ENCODE data around the gene CNTN1.

Gene CNTN1

GRCh38 chr12:40921563-40922163, 229.4 kb downstream of the CNTN1 start:
- peak; percentile 6 for DNase-seq (ENCODE audit: low read depth)
- in situ Hi-C loops (cut with HindIII; ENCODE audit: low sequenced_read_pairs), result loop anchor here (25.0 kb wide), 1 partner anchor 309 kb away; no protein-coding TSS in a partner anchor
- no peak overlapping the region for H3K4me3 ChIP-seq (ENCODE audit: low read depth, low read length)
- peak; percentile 21 for TF ChIP-seq CTCF (IDR thresholded peaks at IDR 0.05; ENCODE audit: low read depth, low read length, missing control alignments)

GRCh38 chr12:40937891-40938290, 245.7 kb downstream of the CNTN1 start:
- no peak overlapping the region for H3K4me3 ChIP-seq (ENCODE audit: low read depth, low read length)
- in situ Hi-C loops (cut with HindIII; ENCODE audit: low sequenced_read_pairs), result no loop called here
- TF ChIP-seq CTCF (IDR thresholded peaks at IDR 0.05; ENCODE audit: low read depth, low read length, missing control alignments), result no peak
- no peak for DNase-seq (ENCODE audit: low read depth)

GRCh38 chr12:40942326-40942725, 250.1 kb downstream of the CNTN1 start:
- in situ Hi-C loops (cut with HindIII; ENCODE audit: low sequenced_read_pairs), result no loop called here
- TF ChIP-seq CTCF (IDR thresholded peaks at IDR 0.05; ENCODE audit: low read depth, low read length, missing control alignments), result no peak
- H3K4me3 ChIP-seq (ENCODE audit: low read depth, low read length), result no peak overlapping the region
- DNase-seq (ENCODE audit: low read depth), result no peak

- no peak for TF ChIP-seq CTCF (IDR thresholded peaks at IDR 0.05; ENCODE audit: low read depth, low read length, missing control alignments)
- no peak for DNase-seq (ENCODE audit: low read depth)
- in situ Hi-C loops (cut with HindIII; ENCODE audit: low sequenced_read_pairs), result no loop called here
- H3K4me3 ChIP-seq (ENCODE audit: low read depth, low read length), result no peak overlapping the region
These were observed 253.5 kb downstream of the CNTN1 start for GRCh38 chr12:40945772-40946171.

- no peak overlapping the region for H3K4me3 ChIP-seq (ENCODE audit: low read depth, low read length)
- peak; percentile 33 for TF ChIP-seq CTCF (IDR thresholded peaks at IDR 0.05; ENCODE audit: low read depth, low read length, missing control alignments)
- in situ Hi-C loops (cut with HindIII; ENCODE audit: low sequenced_read_pairs), result no loop called here
- no peak for DNase-seq (ENCODE audit: low read depth)
These were observed 254.5 kb downstream of the CNTN1 start for GRCh38 chr12:40946612-40947194.

GRCh38 chr12:40947797-40948196, 255.6 kb downstream of the CNTN1 start:
- no peak for DNase-seq (ENCODE audit: low read depth)
- no peak for TF ChIP-seq CTCF (IDR thresholded peaks at IDR 0.05; ENCODE audit: low read depth, low read length, missing control alignments)
- in situ Hi-C loops (cut with HindIII; ENCODE audit: low sequenced_read_pairs), result no loop called here
- H3K4me3 ChIP-seq (ENCODE audit: low read depth, low read length), result no peak overlapping the region

Data from astrocyte of the cerebellum (primary cell).